ENCODE results near the gene FAM234A. TPM values are rescaled to one million over a fixed set of nuclear protein-coding genes. Genes with fewer than 3 reads are reported as not detected.
"Not testable (repeated sequence)": the region's sequence is repeated elsewhere in the genome, so short reads cannot be mapped to it uniquely, and the experiment has no call there.

The FAM234A gene
- 74.8 TPM for polyA plus RNA-seq (ENCODE audit: insufficient read length)
- long read RNA-seq, donor 1, transcript FAM234A-203 (13 exons, 3,213 nt), result major isoform, 7 of 69 reads
- long read RNA-seq, donor 1, partial matches to known transcripts, result 61 of 69 reads
- long read RNA-seq, donor 1, other reads (novel, unspliced or antisense), result 0 of 69 reads
- long read RNA-seq, donor 2, partial matches to known transcripts, result 0 of 6 reads
- long read RNA-seq, donor 2, other reads (novel, unspliced or antisense), result 0 of 6 reads
- long read RNA-seq, donor 3, partial matches to known transcripts, result 0 of 3 reads
- long read RNA-seq, donor 3, other reads (novel, unspliced or antisense), result 0 of 3 reads
- long read RNA-seq, donor 4, result 0 reads
- long read RNA-seq, donor 5, transcript FAM234A-203 (13 exons, 3,213 nt), result major isoform, 11 of 11 reads
- long read RNA-seq, donor 5, partial matches to known transcripts, result 0 of 11 reads
- long read RNA-seq, donor 5, other reads (novel, unspliced or antisense), result 0 of 11 reads
- long read RNA-seq, donor 6, transcript FAM234A-203 (13 exons, 3,213 nt), result major isoform, 10 of 16 reads
- long read RNA-seq, donor 6, partial matches to known transcripts, result 5 of 16 reads
- long read RNA-seq, donor 6, other reads (novel, unspliced or antisense), result 0 of 16 reads
- long read RNA-seq, donor 7, transcript FAM234A-203 (13 exons, 3,213 nt), result major isoform, 7 of 9 reads
- long read RNA-seq, donor 7, partial matches to known transcripts, result 0 of 9 reads
- long read RNA-seq, donor 7, other reads (novel, unspliced or antisense), result 0 of 9 reads
- long read RNA-seq, donor 8, partial matches to known transcripts, result 12 of 16 reads
- long read RNA-seq, donor 8, other reads (novel, unspliced or antisense), result 0 of 16 reads

GRCh38 chr16:234468-235305 lies at the start of gene FAM234A:
TSS of gene FAM234A (plus strand) at chr16:234821. CDS start at chr16:254414, 19,593 bp downstream.
- DNase-seq, result peak; percentile 93

GRCh38 chr16:185213-185612 lies 49.4 kb upstream of the FAM234A start:
- no peak for DNase-seq

GRCh38 chr16:185691-186090 lies 48.9 kb upstream of the FAM234A start:
- no peak for DNase-seq

GRCh38 chr16:187330-187729 lies 47.3 kb upstream of the FAM234A start:
- no peak for DNase-seq

- no peak for DNase-seq
Measured at GRCh38 chr16:188674-189073, 45.9 kb upstream of the FAM234A start.

GRCh38 chr16:189604-190186 lies 44.9 kb upstream of the FAM234A start:
- DNase-seq, result no peak

GRCh38 chr16:191831-192230 lies 42.8 kb upstream of the FAM234A start:
- no peak for DNase-seq

- DNase-seq, result no peak
Measured at GRCh38 chr16:192686-193085, 41.9 kb upstream of the FAM234A start.

GRCh38 chr16:193441-193840 lies 41.2 kb upstream of the FAM234A start:
- no peak for DNase-seq

- no peak for DNase-seq
Measured at GRCh38 chr16:194516-194915, 40.1 kb upstream of the FAM234A start.

- DNase-seq, result no peak
Measured at GRCh38 chr16:200388-200787, 34.2 kb upstream of the FAM234A start.

- DNase-seq, result no peak
Measured at GRCh38 chr16:203246-203645, 31.4 kb upstream of the FAM234A start.

GRCh38 chr16:204046-204445 lies 30.6 kb upstream of the FAM234A start:
- not testable (repeated sequence) for DNase-seq

- not testable (repeated sequence) for DNase-seq
Measured at GRCh38 chr16:209359-209758, 25.3 kb upstream of the FAM234A start.

- not testable (repeated sequence) for DNase-seq
Measured at GRCh38 chr16:211631-212180, 22.9 kb upstream of the FAM234A start.

GRCh38 chr16:212999-213398 lies 21.6 kb upstream of the FAM234A start:
- no peak for DNase-seq

- DNase-seq, result no peak
Measured at GRCh38 chr16:220021-220420, 14.6 kb upstream of the FAM234A start.

- no peak for DNase-seq
Measured at GRCh38 chr16:228151-228851, 6.3 kb upstream of the FAM234A start.

- peak; percentile 90 for DNase-seq
Measured at GRCh38 chr16:228852-229730, 5.5 kb upstream of the FAM234A start, which contains the start of gene LUC7L. TSS of gene LUC7L (minus strand) at chr16:229449. CDS start at chr16:229339, 110 bp downstream.

Measured in left kidney (tissue), 8 donors.